Measurements from ENCODE around the gene TYW3. TPM values are rescaled to one million over a fixed set of nuclear protein-coding genes. Genes with fewer than 3 reads are reported as not detected.
A peak's percentile ranks its signal among the peaks of the same experiment; 100 is the strongest.

Gene TYW3
- total RNA-seq, 1 donor from 2014 or later: 14.5 TPM

GRCh38 chr1:74791491-74791890 is 58.5 kb downstream of the TYW3 start:
- DNase-seq: no peak

- no peak for DNase-seq
Observed at GRCh38 chr1:74799119-74799657, 66.2 kb downstream of the TYW3 start.

GRCh38 chr1:74811436-74812179 is 78.7 kb downstream of the TYW3 start:
- DNase-seq: peak; percentile 84

- no peak for DNase-seq
Observed at GRCh38 chr1:74812180-74812541, 79.2 kb downstream of the TYW3 start.

Other genes with a start within 250 kb of the TYW3 start
- not detected for gene LRRC53, start 220.5 kb upstream of the TYW3 start, total RNA-seq
- not detected for gene ERICH3, start 59.4 kb upstream of the TYW3 start, total RNA-seq
- 39.7 TPM for gene CRYZ, start 102 bp upstream of the TYW3 start, total RNA-seq

All from tongue (tissue), 2 donors.